C4-2B (cell line): Measurements from ENCODE around the gene CENPP.

Source experiments
- H3K27ac ChIP-seq: fragments of 450-650 bp; 2 replicates; pipeline ENCODE4 v1.5.1; 2017
- ZFX ChIP-seq: fragments of 450-650 bp; IDR thresholded peaks from 2 replicates; pipeline ENCODE4 v1.6.1; 2017
- TF ChIP-seq, protein P1 (sequence below): fragments of 450-650 bp; conservative IDR thresholded peaks from 2 replicates; pipeline ENCODE4 v1.5.1; 2017; ENCODE audit warnings: mild to moderate bottlenecking

The CENPP gene

DNA sequence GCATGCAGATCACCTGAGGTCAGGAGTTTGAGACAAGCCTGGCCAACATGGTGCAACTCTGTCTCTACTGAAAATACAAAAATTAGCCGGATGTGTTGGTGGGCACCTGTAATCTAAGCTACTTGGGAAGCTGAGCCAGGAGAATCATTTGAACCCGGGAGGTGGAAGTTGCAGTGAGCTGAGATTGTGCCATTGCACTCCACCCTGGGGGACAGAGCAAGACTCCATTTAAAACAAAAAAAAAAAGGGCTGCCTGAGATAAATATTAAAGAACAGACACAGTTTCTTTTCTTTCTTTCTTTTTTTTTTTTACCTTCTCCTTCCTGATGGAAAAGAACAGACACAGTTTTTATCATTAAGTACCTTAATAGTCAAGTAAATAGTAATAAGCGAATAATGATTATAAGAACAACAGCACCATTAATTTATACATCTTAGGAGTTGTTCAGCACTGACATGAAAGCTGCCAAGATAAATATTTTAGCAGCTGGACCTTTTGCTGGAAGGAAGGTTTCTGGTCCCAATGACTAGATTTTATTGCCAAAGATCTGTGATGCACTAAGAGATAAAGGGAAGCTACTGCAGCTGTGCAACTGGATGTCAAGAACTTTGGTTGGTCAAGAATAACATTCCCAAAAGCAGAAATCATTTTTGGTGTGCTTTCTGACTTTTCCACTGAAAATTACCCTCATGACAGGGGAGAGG, 7.0 kb downstream of the CENPP start:
- TF ChIP-seq, protein P1, sequence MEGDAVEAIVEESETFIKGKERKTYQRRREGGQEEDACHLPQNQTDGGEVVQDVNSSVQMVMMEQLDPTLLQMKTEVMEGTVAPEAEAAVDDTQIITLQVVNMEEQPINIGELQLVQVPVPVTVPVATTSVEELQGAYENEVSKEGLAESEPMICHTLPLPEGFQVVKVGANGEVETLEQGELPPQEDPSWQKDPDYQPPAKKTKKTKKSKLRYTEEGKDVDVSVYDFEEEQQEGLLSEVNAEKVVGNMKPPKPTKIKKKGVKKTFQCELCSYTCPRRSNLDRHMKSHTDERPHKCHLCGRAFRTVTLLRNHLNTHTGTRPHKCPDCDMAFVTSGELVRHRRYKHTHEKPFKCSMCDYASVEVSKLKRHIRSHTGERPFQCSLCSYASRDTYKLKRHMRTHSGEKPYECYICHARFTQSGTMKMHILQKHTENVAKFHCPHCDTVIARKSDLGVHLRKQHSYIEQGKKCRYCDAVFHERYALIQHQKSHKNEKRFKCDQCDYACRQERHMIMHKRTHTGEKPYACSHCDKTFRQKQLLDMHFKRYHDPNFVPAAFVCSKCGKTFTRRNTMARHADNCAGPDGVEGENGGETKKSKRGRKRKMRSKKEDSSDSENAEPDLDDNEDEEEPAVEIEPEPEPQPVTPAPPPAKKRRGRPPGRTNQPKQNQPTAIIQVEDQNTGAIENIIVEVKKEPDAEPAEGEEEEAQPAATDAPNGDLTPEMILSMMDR, result no peak
- no peak for TF ChIP-seq ZFX

GRCh38 chr9:92333282-92333634, 7.5 kb downstream of the CENPP start:
- H3K27ac ChIP-seq, result no peak overlapping the region
- TF ChIP-seq ZFX, result no peak
- TF ChIP-seq, protein P1, result no peak

More for the DNA sequence above, 7.0 kb downstream of the CENPP start:
- peak overlapping the region; percentile 67 for H3K27ac ChIP-seq

DNA sequence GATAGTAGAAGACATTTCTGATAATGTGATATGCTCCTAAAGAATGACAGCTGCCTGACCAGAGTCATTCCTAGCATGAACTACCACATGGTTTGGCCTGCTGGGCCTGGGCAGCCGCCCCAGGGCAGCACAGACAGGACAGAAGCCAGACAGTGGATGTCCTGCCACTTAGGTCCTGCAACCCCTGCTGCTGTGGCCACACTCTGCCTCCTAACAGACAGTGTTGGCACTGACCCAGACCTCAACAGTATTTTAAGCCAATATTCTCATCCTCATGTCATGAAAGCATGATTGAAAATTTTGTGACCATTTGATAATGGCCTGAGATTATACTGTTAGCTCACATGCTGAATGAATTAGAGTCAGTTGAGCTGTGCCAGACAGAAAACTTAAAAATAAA, 15.8 kb downstream of the CENPP start:
- no peak for TF ChIP-seq ZFX
- TF ChIP-seq, protein P1, result no peak
- H3K27ac ChIP-seq, result no peak overlapping the region

DNA sequence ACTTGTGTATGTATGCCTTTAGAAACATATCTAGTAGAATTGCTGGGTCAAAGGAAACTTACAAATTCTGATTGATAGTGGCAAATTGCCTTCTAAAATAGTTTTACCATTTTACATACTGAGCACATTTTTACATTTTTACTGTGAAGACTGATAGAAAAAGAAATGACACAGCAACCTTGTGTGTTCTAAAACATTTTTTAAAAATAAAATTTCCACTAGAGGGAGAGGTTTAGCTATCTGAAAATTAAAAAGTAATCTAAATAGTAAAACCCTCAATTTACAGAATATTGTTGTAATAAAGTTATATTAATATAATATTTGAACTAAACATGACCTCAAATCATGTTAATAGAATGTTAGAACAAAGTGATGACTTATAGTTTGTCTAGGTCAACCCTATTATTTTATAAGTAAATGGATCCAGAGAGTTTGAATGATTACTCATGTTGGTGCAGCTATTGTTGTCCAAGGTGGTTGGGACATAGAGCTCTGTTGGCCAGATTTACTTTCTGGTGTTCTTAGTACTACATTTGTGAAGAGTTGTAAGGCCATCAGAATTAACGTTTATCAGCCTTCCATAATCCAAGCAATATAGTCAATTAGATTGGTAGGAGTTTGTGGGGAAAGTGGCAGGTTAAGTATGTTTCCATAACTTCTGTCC, 17.2 kb downstream of the CENPP start:
- no peak overlapping the region for H3K27ac ChIP-seq
- TF ChIP-seq ZFX, result no peak
- TF ChIP-seq, protein P1, result peak; percentile 31

DNA sequence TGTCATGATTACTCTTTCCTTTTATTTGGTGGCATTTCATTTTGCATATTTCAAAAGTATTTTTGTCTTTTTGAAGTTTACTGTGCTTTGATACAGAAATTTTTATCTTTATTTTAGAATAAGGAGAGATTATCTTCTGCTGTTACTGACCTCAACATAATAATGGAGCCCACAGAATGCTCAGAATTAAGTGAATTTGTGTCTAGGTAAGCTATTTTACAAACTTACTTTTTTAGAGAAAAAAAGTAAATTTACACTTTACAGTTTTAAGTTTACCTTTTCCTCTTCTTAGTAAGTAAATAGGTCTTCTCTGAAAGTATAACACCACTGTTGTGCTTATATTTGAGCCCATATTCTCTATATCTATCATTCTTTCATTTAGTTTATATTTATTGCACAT, 19.8 kb downstream of the CENPP start:
- TF ChIP-seq ZFX, result no peak
- TF ChIP-seq, protein P1, result no peak
- no peak overlapping the region for H3K27ac ChIP-seq

- TF ChIP-seq, protein P1, result no peak
- no peak for TF ChIP-seq ZFX
Observed at GRCh38 chr9:92349771-92350739, 24.3 kb downstream of the CENPP start.

More at GRCh38 chr9:92349771-92350739, 24.3 kb downstream of the CENPP start:
- no peak overlapping the region for H3K27ac ChIP-seq
